Prostate gland (tissue), 2 donors: ENCODE measurements around the gene RAB28.

Experiments used
- POLR2A ChIP-seq: fragments of 450-650 bp; IDR thresholded peaks from one replicate; pipeline ENCODE4 v1.6.1; 2016; ENCODE audit warnings: antibody characterized with exemption, mild to moderate bottlenecking
- POLR2AphosphoS5 ChIP-seq: sonication (generic); formaldehyde crosslinking; IDR thresholded peaks from one replicate; pipeline ENCODE4 v1.6.1; 2017; ENCODE audit warnings: antibody characterized with exemption
- TF ChIP-seq, protein P1 (sequence below), 4 experiments: fragments of 200-600 bp in 2 of 4; fragments of 450-650 bp in 2 of 4; sonication (generic) in 2 of 4; IDR thresholded peaks; 1 replicate in 3 of 4; 2 replicates in 1 of 4; pipeline ENCODE4 v1.5.1; 2016 to 2019; ENCODE audit warnings: antibody characterized with exemption in 4 of 4, mild to moderate bottlenecking in 2 of 4, moderate library complexity in 2 of 4

GRCh38 chr4:13498469-13498868 is 14.3 kb upstream of the RAB28 start:
- TF ChIP-seq POLR2AphosphoS5 (no peak), POLR2A (no peak)
- TF ChIP-seq, protein P1, sequence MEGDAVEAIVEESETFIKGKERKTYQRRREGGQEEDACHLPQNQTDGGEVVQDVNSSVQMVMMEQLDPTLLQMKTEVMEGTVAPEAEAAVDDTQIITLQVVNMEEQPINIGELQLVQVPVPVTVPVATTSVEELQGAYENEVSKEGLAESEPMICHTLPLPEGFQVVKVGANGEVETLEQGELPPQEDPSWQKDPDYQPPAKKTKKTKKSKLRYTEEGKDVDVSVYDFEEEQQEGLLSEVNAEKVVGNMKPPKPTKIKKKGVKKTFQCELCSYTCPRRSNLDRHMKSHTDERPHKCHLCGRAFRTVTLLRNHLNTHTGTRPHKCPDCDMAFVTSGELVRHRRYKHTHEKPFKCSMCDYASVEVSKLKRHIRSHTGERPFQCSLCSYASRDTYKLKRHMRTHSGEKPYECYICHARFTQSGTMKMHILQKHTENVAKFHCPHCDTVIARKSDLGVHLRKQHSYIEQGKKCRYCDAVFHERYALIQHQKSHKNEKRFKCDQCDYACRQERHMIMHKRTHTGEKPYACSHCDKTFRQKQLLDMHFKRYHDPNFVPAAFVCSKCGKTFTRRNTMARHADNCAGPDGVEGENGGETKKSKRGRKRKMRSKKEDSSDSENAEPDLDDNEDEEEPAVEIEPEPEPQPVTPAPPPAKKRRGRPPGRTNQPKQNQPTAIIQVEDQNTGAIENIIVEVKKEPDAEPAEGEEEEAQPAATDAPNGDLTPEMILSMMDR (IDR thresholded peaks at IDR 0.05), result no peak
